ENCODE data around the gene OR10AG1. TPM values are rescaled to one million over a fixed set of nuclear protein-coding genes. Genes with fewer than 3 reads are reported as not detected.

OR10AG1 gene
- total and polyA plus RNA-seq, 2 experiments from 2014 or later, result 0.06 to 0.10 TPM

GRCh38 chr11:55920537-55920936 lies 49.2 kb downstream of the OR10AG1 start:
- Histone ChIP-seq H3K27me3 (ENCODE audit: insufficient read depth) (no peaks in the 10 kb centered on the region), H3K79me2 (replicated peaks; ENCODE audit: insufficient read depth) (no peaks in the 10 kb centered on the region), H2AFZ (no peak overlapping the region), H4K20me1 (replicated peaks; ENCODE audit: insufficient read depth) (no peaks in the 10 kb centered on the region), H3K4me1 (ENCODE audit: insufficient read depth) (no peaks in the 10 kb centered on the region), H3F3A (replicated peaks; ENCODE audit: low read depth) (no peaks in the 10 kb centered on the region), H3K36me3 (ENCODE audit: insufficient read depth) (no peaks in the 10 kb centered on the region), H3K4me3 (no peak overlapping the region), H3K4me2 (no peak overlapping the region), H3K27ac (ENCODE audit: low read depth) (no peak overlapping the region), H3K9me2 (ENCODE audit: insufficient read depth) (no peaks in the 10 kb centered on the region; the same call in 1 of the 2 replicates)
- Mint-ChIP-seq H3K27ac (no peak overlapping the region), H3K4me1 (no peaks in the 10 kb centered on the region), H3K4me3 (no peak overlapping the region), H3K9me3 (peaks cover 88% of the 10 kb centered on the region), H3K27me3 (ENCODE audit: insufficient read depth, low read depth, poor library complexity) (peaks cover 2% of the 10 kb centered on the region), H3K36me3 (ENCODE audit: low read depth) (peaks cover 27% of the 10 kb centered on the region)
- DNase-seq (ENCODE audit: low spot score) (no peak), ATAC-seq (no peak)
- no peak for TF ChIP-seq REST (IDR thresholded peaks at IDR 0.05; ENCODE audit: unreplicated experiment)
- no peak for TF ChIP-seq NANOG (IDR thresholded peaks at IDR 0.05; ENCODE audit: borderline replicate concordance)
- no peak for TF ChIP-seq STAT1 (IDR thresholded peaks at IDR 0.05; ENCODE audit: unreplicated experiment)
- TF ChIP-seq CTCF (conservative IDR thresholded peaks at IDR 0.05; ENCODE audit: low read depth in 2 of 2), result no peak
- no peak for TF ChIP-seq EZH2phosphoT487 (IDR thresholded peaks at IDR 0.05; ENCODE audit: unreplicated experiment)

Other genes with a start within 250 kb of the OR10AG1 start
- not detected in 2 replicates for gene OR5D13, start 196.5 kb downstream of the OR10AG1 start, total RNA-seq (2014; rRNA removed; shearing (Covaris generic))
- gene OR5D13, start 196.5 kb downstream of the OR10AG1 start, polyA plus RNA-seq (2016; fragmentation: Nextera tagmentation; extraction: Ambion mirVana), result not detected in 2 replicates
- not detected in 2 replicates for gene OR5D14, start 174.4 kb downstream of the OR10AG1 start, total RNA-seq (2014; rRNA removed; shearing (Covaris generic))
- gene OR5D14, start 174.4 kb downstream of the OR10AG1 start, polyA plus RNA-seq (2016; fragmentation: Nextera tagmentation; extraction: Ambion mirVana), result not detected in 2 replicates
- not detected in 2 replicates for gene OR5L1, start 158.6 kb downstream of the OR10AG1 start, total RNA-seq (2014; rRNA removed; shearing (Covaris generic))
- not detected in 2 replicates for gene OR5L1, start 158.6 kb downstream of the OR10AG1 start, polyA plus RNA-seq (2016; fragmentation: Nextera tagmentation; extraction: Ambion mirVana)
- not detected in 2 replicates for gene OR5D18, start 150.3 kb downstream of the OR10AG1 start, total RNA-seq (2014; rRNA removed; shearing (Covaris generic))
- gene OR5D18, start 150.3 kb downstream of the OR10AG1 start, polyA plus RNA-seq (2016; fragmentation: Nextera tagmentation; extraction: Ambion mirVana), result not detected in 2 replicates
- gene OR5L2, start 142.7 kb downstream of the OR10AG1 start, total RNA-seq (2014; rRNA removed; shearing (Covaris generic)), result not detected in 2 replicates
- gene OR5L2, start 142.7 kb downstream of the OR10AG1 start, polyA plus RNA-seq (2016; fragmentation: Nextera tagmentation; extraction: Ambion mirVana), result not detected in 2 replicates
- gene OR5D16, start 131.2 kb downstream of the OR10AG1 start, total RNA-seq (2014; rRNA removed; shearing (Covaris generic)), result not detected in 2 replicates
- gene OR5D16, start 131.2 kb downstream of the OR10AG1 start, polyA plus RNA-seq (2016; fragmentation: Nextera tagmentation; extraction: Ambion mirVana), result not detected in 2 replicates
- not detected in 2 replicates for gene TRIM51, start 86.6 kb downstream of the OR10AG1 start, total RNA-seq (2014; rRNA removed; shearing (Covaris generic))
- 0.14 and 0.21 TPM in 2 replicates for gene TRIM51, start 86.6 kb downstream of the OR10AG1 start, polyA plus RNA-seq (2016; fragmentation: Nextera tagmentation; extraction: Ambion mirVana)
- gene OR5W2, start 55.4 kb downstream of the OR10AG1 start, total RNA-seq (2014; rRNA removed; shearing (Covaris generic)), result not detected in 2 replicates
- not detected in 2 replicates for gene OR5W2, start 55.4 kb downstream of the OR10AG1 start, polyA plus RNA-seq (2016; fragmentation: Nextera tagmentation; extraction: Ambion mirVana)
- not detected in 2 replicates for gene OR5I1, start 33.5 kb downstream of the OR10AG1 start, total RNA-seq (2014; rRNA removed; shearing (Covaris generic))
- not detected in 2 replicates for gene OR5I1, start 33.5 kb downstream of the OR10AG1 start, polyA plus RNA-seq (2016; fragmentation: Nextera tagmentation; extraction: Ambion mirVana)
- not detected in 2 replicates for gene OR5F1, start 24.7 kb upstream of the OR10AG1 start, total RNA-seq (2014; rRNA removed; shearing (Covaris generic))
- not detected in 2 replicates for gene OR5F1, start 24.7 kb upstream of the OR10AG1 start, polyA plus RNA-seq (2016; fragmentation: Nextera tagmentation; extraction: Ambion mirVana)
- not detected in 2 replicates for gene OR5AS1, start 57.7 kb upstream of the OR10AG1 start, total RNA-seq (2014; rRNA removed; shearing (Covaris generic))
- gene OR5AS1, start 57.7 kb upstream of the OR10AG1 start, polyA plus RNA-seq (2016; fragmentation: Nextera tagmentation; extraction: Ambion mirVana), result not detected in 2 replicates
- gene OR8I2, start 123.4 kb upstream of the OR10AG1 start, total RNA-seq (2014; rRNA removed; shearing (Covaris generic)), result not detected in 2 replicates
- gene OR8I2, start 123.4 kb upstream of the OR10AG1 start, polyA plus RNA-seq (2016; fragmentation: Nextera tagmentation; extraction: Ambion mirVana), result not detected in 2 replicates
- gene OR8H2, start 133.7 kb upstream of the OR10AG1 start, total RNA-seq (2014; rRNA removed; shearing (Covaris generic)), result not detected in 2 replicates
- gene OR8H2, start 133.7 kb upstream of the OR10AG1 start, polyA plus RNA-seq (2016; fragmentation: Nextera tagmentation; extraction: Ambion mirVana), result not detected in 2 replicates
- not detected in 2 replicates for gene OR8H3, start 152.4 kb upstream of the OR10AG1 start, total RNA-seq (2014; rRNA removed; shearing (Covaris generic))
- not detected in 2 replicates for gene OR8H3, start 152.4 kb upstream of the OR10AG1 start, polyA plus RNA-seq (2016; fragmentation: Nextera tagmentation; extraction: Ambion mirVana)
- not detected in 2 replicates for gene OR8J3, start 170.3 kb upstream of the OR10AG1 start, total RNA-seq (2014; rRNA removed; shearing (Covaris generic))
- not detected in 2 replicates for gene OR8J3, start 170.3 kb upstream of the OR10AG1 start, polyA plus RNA-seq (2016; fragmentation: Nextera tagmentation; extraction: Ambion mirVana)
- not detected in 2 replicates for gene OR8K5, start 190.4 kb upstream of the OR10AG1 start, total RNA-seq (2014; rRNA removed; shearing (Covaris generic))
- gene OR8K5, start 190.4 kb upstream of the OR10AG1 start, polyA plus RNA-seq (2016; fragmentation: Nextera tagmentation; extraction: Ambion mirVana), result not detected in 2 replicates
- gene OR5J2, start 206.7 kb upstream of the OR10AG1 start, total RNA-seq (2014; rRNA removed; shearing (Covaris generic)), result not detected in 2 replicates
- not detected in 2 replicates for gene OR5J2, start 206.7 kb upstream of the OR10AG1 start, polyA plus RNA-seq (2016; fragmentation: Nextera tagmentation; extraction: Ambion mirVana)

All from GM23338 (cell line).